Measurements from ENCODE around the gene DCLRE1B. TPM values are rescaled to one million over a fixed set of nuclear protein-coding genes. Genes with fewer than 3 reads are reported as not detected.

DCLRE1B gene
- total RNA-seq, 2 donors from 2014 or later: 4.2 to 10.1 TPM

DNA sequence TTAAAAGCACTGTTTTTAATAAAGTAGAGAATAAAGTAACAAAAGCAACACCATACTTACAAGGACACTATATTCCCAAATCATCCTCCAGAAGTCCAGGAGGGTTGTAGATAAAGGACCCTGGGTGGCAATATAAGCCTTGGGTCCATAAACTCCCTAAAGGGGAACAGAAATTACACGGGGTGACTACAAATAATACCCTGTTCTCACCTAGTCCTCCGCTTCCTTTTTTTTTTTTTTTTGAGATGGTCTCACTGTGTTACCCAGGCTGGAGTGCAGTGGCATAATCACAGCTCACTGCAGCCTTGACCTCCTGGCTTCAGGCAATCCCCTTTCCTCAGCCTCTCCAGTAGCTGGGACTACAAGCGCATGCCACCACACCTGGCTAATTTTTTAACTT lies 46.7 kb upstream of the DCLRE1B start:
- no peak for TF ChIP-seq CTCF (IDR thresholded peaks at IDR 0.05)
- no peak for TF ChIP-seq POLR2A (IDR thresholded peaks at IDR 0.05)
- no peak for TF ChIP-seq POLR2AphosphoS5 (IDR thresholded peaks at IDR 0.05)
- no peaks in the 10 kb centered on the region for H3K4me1 ChIP-seq (replicated peaks)
- no peak for DNase-seq (ENCODE audit: low spot score)
- H3K4me3 ChIP-seq: no peak overlapping the region
- intact Hi-C loops (cut with DNase I): no loop called here
- H3K9me3 ChIP-seq: no peaks in the 10 kb centered on the region
- no peaks in the 10 kb centered on the region for H3K36me3 ChIP-seq
- WGBS: 79% methylated on average over 3 of the region's 3 CpGs
- no peak overlapping the region for H3K27ac ChIP-seq
- H3K27me3 ChIP-seq (replicated peaks; ENCODE audit: insufficient read depth): no peaks in the 10 kb centered on the region

GRCh38 chr1:113858982-113859381 lies 46.1 kb upstream of the DCLRE1B start:
- Histone ChIP-seq H3K27me3 (replicated peaks; ENCODE audit: insufficient read depth) (no peaks in the 10 kb centered on the region), H3K36me3 (no peaks in the 10 kb centered on the region), H3K4me3 (no peak overlapping the region), H3K27ac (no peak overlapping the region), H3K9me3 (no peaks in the 10 kb centered on the region), H3K4me1 (replicated peaks) (no peaks in the 10 kb centered on the region)
- TF ChIP-seq CTCF (IDR thresholded peaks at IDR 0.05) (no peak), POLR2A (IDR thresholded peaks at IDR 0.05) (no peak), POLR2AphosphoS5 (IDR thresholded peaks at IDR 0.05) (no peak)
- WGBS: 74% methylated on average over 1 of the region's 1 CpG
- DNase-seq (ENCODE audit: low spot score): no peak
- intact Hi-C loops (cut with DNase I): no loop called here

GRCh38 chr1:113859478-113860175 lies 45.5 kb upstream of the DCLRE1B start:
- no peak for TF ChIP-seq POLR2AphosphoS5 (IDR thresholded peaks at IDR 0.05)
- no peak for TF ChIP-seq CTCF (IDR thresholded peaks at IDR 0.05)
- Histone ChIP-seq H3K4me1 (replicated peaks) (no peaks in the 10 kb centered on the region), H3K27ac (no peak overlapping the region), H3K4me3 (no peak overlapping the region), H3K36me3 (no peaks in the 10 kb centered on the region), H3K9me3 (no peaks in the 10 kb centered on the region), H3K27me3 (replicated peaks; ENCODE audit: insufficient read depth) (no peaks in the 10 kb centered on the region)
- WGBS: 69% methylated on average over 3 of the region's 3 CpGs
- DNase-seq (ENCODE audit: low spot score): no peak
- intact Hi-C loops (cut with DNase I): no loop called here

GRCh38 chr1:113860891-113861290 lies 44.2 kb upstream of the DCLRE1B start:
- TF ChIP-seq POLR2AphosphoS5 (IDR thresholded peaks at IDR 0.05): no peak
- no peak for TF ChIP-seq CTCF (IDR thresholded peaks at IDR 0.05)
- no peak for TF ChIP-seq POLR2A (IDR thresholded peaks at IDR 0.05)
- no peak overlapping the region for H3K4me3 ChIP-seq
- H3K36me3 ChIP-seq: no peaks in the 10 kb centered on the region
- H3K4me1 ChIP-seq (replicated peaks): no peaks in the 10 kb centered on the region
- no peak overlapping the region for H3K27ac ChIP-seq
- 66% methylated on average over 3 of the region's 3 CpGs for WGBS
- intact Hi-C loops (cut with DNase I): no loop called here
- no peaks in the 10 kb centered on the region for H3K9me3 ChIP-seq
- H3K27me3 ChIP-seq (replicated peaks; ENCODE audit: insufficient read depth): no peaks in the 10 kb centered on the region
- DNase-seq (ENCODE audit: low spot score): no peak

- Histone ChIP-seq H3K4me1 (replicated peaks) (no peaks in the 10 kb centered on the region), H3K27ac (no peak overlapping the region), H3K9me3 (no peaks in the 10 kb centered on the region), H3K4me3 (no peak overlapping the region), H3K27me3 (replicated peaks; ENCODE audit: insufficient read depth) (no peaks in the 10 kb centered on the region), H3K36me3 (no peaks in the 10 kb centered on the region)
- DNase-seq (ENCODE audit: low spot score): no peak
- 84% methylated on average over 5 of the region's 5 CpGs for WGBS
- no peak for TF ChIP-seq POLR2AphosphoS5 (IDR thresholded peaks at IDR 0.05)
- no peak for TF ChIP-seq CTCF (IDR thresholded peaks at IDR 0.05)
- TF ChIP-seq POLR2A (IDR thresholded peaks at IDR 0.05): no peak
- intact Hi-C loops (cut with DNase I): no loop called here
Measured at GRCh38 chr1:113861641-113862040, 43.5 kb upstream of the DCLRE1B start.
